Stomach (tissue), 4 donors: ENCODE results near the gene EMC9.

Experiments used
- CTCF ChIP-seq, 7 experiments: fragments of 450-650 bp in 4 of 7; fragments of 200-600 bp in 3 of 7; sonication (generic) in 3 of 7; IDR thresholded peaks; one replicate each; pipeline ENCODE4 v1.5.1; 2016 to 2019; ENCODE audit warnings: antibody characterized with exemption in 7 of 7, control low read depth in 2 of 7, mild to moderate bottlenecking in 1 of 7
- POLR2A ChIP-seq, 4 donors: fragments of 450-650 bp; IDR thresholded peaks; one replicate each; pipeline ENCODE4 v1.6.1; 2016; ENCODE audit warnings: antibody characterized with exemption in 4 of 4, control low read depth in 2 of 4, mild to moderate bottlenecking in 1 of 4, moderate library complexity in 1 of 4
- POLR2AphosphoS5 ChIP-seq, 3 donors: sonication (generic); formaldehyde crosslinking; IDR thresholded peaks; one replicate each; pipeline ENCODE4 v1.6.1; 2016; ENCODE audit warnings: antibody characterized with exemption in 3 of 3

- TF ChIP-seq CTCF (IDR thresholded peaks at IDR 0.05) (no peak), POLR2A (IDR thresholded peaks at IDR 0.05) (no peak), POLR2AphosphoS5 (IDR thresholded peaks at IDR 0.05) (no peak)
These were observed 25.8 kb downstream of the EMC9 start for GRCh38 chr14:24115422-24116127.
